ENCODE results near the gene GALNT18. TPM values are rescaled to one million over a fixed set of nuclear protein-coding genes. Genes with fewer than 3 reads are reported as not detected.

GALNT18 gene
- total RNA-seq (ENCODE audit: unreplicated experiment) = 76.9 TPM
- long read RNA-seq, transcript GALNT18-201 (11 exons, 2,504 nt) = major isoform, 80 of 112 reads
- long read RNA-seq, partial matches to known transcripts = 8 of 112 reads
- long read RNA-seq, other reads (novel, unspliced or antisense) = 24 of 112 reads

DNA sequence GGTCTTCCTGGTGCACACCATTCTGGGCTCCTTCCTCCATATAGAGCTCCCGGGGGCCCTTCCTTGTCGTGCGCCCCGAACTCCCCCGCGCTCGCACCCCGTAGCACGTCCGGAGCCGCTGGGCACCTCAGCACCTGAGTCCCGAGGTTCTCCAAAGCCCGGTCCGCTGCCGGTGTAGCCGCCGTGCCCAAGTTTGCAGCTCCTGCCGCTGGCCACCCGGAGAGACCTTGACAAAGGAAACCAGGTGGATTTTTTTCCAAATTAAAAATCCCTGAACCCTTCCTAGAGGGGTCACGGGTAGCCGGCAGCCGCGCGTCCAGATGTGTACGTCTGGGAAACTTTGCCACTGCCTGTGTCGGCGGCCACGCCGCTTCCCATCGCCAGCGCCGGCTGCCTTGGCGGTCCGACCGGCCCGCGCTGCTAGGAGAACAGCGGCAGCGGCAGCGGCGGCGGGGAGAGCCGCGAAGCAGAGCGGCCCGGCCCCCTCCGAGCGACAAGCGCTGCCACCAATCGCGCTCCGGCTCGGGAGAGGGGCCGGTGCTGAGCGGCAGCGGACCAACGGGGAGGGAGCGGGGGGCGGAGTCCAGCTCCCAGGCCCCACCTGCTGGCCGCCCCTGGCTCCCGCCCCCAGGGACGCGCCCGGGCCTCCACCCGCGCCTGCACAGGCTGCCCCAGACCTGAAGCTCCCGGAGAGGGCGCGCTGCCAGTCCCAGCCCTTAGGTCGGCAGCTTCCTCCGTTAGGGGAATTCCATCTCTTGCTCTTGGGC lies at the start of gene GALNT18:
Gene GALNT18, minus strand, starts transcription at position 433 of the 767 bp plus-strand sequence.
- Mint-ChIP-seq H3K4me1 (ENCODE audit: low read depth, unreplicated experiment) (peaks cover 23% of the 10 kb centered on the region), H3K27ac (ENCODE audit: unreplicated experiment) (peak within 1 kb of the TSS; percentile 88), H3K4me3 (ENCODE audit: unreplicated experiment) (peak within 1 kb of the TSS; percentile 95), H3K9me3 (ENCODE audit: unreplicated experiment) (peaks cover 13% of the 10 kb centered on the region), H3K27me3 (ENCODE audit: unreplicated experiment) (peaks cover 11% of the 10 kb centered on the region), H3K36me3 (ENCODE audit: unreplicated experiment) (no peaks in the 10 kb centered on the region)
- DNase-seq = peak; percentile 97
- TF ChIP-seq, protein P1, sequence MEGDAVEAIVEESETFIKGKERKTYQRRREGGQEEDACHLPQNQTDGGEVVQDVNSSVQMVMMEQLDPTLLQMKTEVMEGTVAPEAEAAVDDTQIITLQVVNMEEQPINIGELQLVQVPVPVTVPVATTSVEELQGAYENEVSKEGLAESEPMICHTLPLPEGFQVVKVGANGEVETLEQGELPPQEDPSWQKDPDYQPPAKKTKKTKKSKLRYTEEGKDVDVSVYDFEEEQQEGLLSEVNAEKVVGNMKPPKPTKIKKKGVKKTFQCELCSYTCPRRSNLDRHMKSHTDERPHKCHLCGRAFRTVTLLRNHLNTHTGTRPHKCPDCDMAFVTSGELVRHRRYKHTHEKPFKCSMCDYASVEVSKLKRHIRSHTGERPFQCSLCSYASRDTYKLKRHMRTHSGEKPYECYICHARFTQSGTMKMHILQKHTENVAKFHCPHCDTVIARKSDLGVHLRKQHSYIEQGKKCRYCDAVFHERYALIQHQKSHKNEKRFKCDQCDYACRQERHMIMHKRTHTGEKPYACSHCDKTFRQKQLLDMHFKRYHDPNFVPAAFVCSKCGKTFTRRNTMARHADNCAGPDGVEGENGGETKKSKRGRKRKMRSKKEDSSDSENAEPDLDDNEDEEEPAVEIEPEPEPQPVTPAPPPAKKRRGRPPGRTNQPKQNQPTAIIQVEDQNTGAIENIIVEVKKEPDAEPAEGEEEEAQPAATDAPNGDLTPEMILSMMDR (IDR thresholded peaks at IDR 0.05; ENCODE audit: partially characterized antibody, unreplicated experiment) = peak; percentile 53

DNA sequence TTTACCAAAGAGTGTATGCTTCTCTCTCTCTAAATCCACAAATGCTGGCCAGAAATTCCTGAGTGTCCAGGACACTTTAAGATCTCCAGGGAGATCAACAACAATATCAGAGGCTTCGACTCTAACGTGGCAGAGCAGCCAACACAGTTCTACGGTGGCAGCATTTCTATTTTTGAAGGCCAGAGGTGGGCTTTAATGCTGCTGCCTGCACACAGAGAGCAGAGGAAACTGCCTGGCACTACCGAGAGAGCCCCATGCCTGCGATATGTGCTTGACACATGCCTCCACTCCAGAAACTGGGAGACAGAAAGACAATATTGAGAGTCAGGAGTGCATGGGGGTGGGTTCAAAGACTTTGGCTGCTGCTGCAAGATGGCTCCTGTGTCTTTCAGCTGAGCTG lies 48.8 kb upstream of the GALNT18 start:
- Mint-ChIP-seq H3K4me1 (ENCODE audit: low read depth, unreplicated experiment) (peaks cover 23% of the 10 kb centered on the region), H3K27me3 (ENCODE audit: unreplicated experiment) (peaks cover 1% of the 10 kb centered on the region), H3K4me3 (ENCODE audit: unreplicated experiment) (no peak overlapping the region), H3K36me3 (ENCODE audit: unreplicated experiment) (peaks cover 5% of the 10 kb centered on the region), H3K27ac (ENCODE audit: unreplicated experiment) (no peak overlapping the region), H3K9me3 (ENCODE audit: unreplicated experiment) (peaks cover 3% of the 10 kb centered on the region)
- no peak for DNase-seq
- TF ChIP-seq, protein P1 (IDR thresholded peaks at IDR 0.05; ENCODE audit: partially characterized antibody, unreplicated experiment) = no peak

DNA sequence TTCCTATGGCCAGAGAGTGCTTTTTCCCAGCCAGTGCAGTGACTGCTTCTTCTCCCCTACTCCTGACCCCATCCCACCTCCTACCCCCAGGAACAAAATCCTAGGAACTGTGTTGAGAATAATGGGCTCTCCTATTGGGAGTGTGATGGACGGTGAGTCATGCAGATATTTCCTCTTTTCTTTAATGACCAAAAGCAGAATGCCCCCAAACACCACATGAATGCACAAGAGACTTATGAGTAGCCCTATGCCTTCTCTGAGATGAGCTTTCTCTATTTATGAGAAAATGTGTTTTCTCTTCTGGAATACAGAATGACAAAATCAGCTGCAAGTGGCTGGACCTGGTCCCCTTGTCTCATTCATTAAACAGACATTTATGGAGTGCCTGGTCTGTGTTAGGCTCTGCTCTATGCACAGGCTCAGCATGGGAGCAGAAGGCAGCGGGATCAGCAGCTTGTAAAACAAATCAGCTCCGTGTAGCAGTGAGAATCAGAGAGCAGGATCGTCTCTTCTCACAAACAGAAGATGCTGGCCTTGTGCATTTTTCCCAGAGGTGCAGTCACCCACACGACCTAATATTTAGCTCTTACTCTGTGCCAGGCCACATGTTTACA lies 47.5 kb upstream of the GALNT18 start:
- peaks cover 3% of the 10 kb centered on the region for H3K9me3 Mint-ChIP-seq (ENCODE audit: unreplicated experiment)
- peaks cover 1% of the 10 kb centered on the region for H3K27me3 Mint-ChIP-seq (ENCODE audit: unreplicated experiment)
- H3K4me1 Mint-ChIP-seq (ENCODE audit: low read depth, unreplicated experiment) = peaks cover 27% of the 10 kb centered on the region
- H3K4me3 Mint-ChIP-seq (ENCODE audit: unreplicated experiment) = no peak overlapping the region
- TF ChIP-seq, protein P1 (IDR thresholded peaks at IDR 0.05; ENCODE audit: partially characterized antibody, unreplicated experiment) = no peak
- H3K36me3 Mint-ChIP-seq (ENCODE audit: unreplicated experiment) = peaks cover 5% of the 10 kb centered on the region
- no peak for DNase-seq
- H3K27ac Mint-ChIP-seq (ENCODE audit: unreplicated experiment) = peak overlapping the region; percentile 33

DNA sequence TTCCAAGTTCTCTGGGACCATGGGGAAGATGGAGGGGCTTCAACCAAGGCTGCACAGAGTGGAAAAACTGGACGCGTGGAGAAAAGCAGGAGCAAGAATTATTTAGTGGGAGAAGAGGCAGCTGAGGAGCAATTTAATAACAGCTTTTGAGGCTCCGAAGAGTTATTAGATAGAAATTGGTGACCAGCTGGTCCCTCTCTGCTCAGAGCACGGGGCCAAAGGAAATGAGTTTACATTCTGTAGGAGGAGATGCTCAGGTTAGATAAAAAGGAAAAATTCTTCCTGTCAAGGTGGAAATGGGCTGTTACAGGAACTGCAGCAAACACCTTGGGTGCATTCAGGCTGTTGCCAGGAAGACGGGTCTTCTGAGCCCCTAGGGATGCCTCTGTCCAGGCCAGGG lies 47.0 kb upstream of the GALNT18 start:
- Mint-ChIP-seq H3K36me3 (ENCODE audit: unreplicated experiment) (peaks cover 5% of the 10 kb centered on the region), H3K9me3 (ENCODE audit: unreplicated experiment) (peaks cover 5% of the 10 kb centered on the region), H3K4me3 (ENCODE audit: unreplicated experiment) (no peak overlapping the region), H3K27me3 (ENCODE audit: unreplicated experiment) (peaks cover 4% of the 10 kb centered on the region), H3K4me1 (ENCODE audit: low read depth, unreplicated experiment) (peaks cover 33% of the 10 kb centered on the region), H3K27ac (ENCODE audit: unreplicated experiment) (no peak overlapping the region)
- DNase-seq = no peak
- TF ChIP-seq, protein P1 (IDR thresholded peaks at IDR 0.05; ENCODE audit: partially characterized antibody, unreplicated experiment) = no peak

DNA sequence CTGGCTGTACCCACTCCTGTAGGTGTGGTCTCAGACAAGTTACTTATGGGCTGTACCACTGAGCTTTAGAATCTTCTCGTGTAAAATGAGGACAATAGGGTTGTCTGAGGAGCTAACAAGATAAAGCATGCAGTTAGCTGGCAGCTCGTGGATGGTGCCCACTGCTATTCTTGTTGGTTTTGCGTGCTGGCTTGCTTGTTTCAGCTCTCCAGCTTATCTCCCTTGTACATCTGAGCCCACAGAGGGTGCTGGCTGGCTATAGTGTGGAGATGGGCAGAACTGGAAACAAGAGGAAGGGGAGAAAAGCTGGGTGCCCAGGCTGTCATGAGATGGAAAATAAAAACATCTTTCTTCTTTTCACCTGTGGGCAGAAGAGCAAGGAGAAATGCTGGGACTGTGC lies 46.5 kb upstream of the GALNT18 start:
- H3K9me3 Mint-ChIP-seq (ENCODE audit: unreplicated experiment) = peaks cover 5% of the 10 kb centered on the region
- H3K27ac Mint-ChIP-seq (ENCODE audit: unreplicated experiment) = peak overlapping the region; percentile 31

More for the DNA sequence above, 46.5 kb upstream of the GALNT18 start:
- TF ChIP-seq, protein P1 (IDR thresholded peaks at IDR 0.05; ENCODE audit: partially characterized antibody, unreplicated experiment) = no peak
- DNase-seq = no peak
- peaks cover 3% of the 10 kb centered on the region for H3K27me3 Mint-ChIP-seq (ENCODE audit: unreplicated experiment)
- peaks cover 5% of the 10 kb centered on the region for H3K36me3 Mint-ChIP-seq (ENCODE audit: unreplicated experiment)
- H3K4me3 Mint-ChIP-seq (ENCODE audit: unreplicated experiment) = peak overlapping the region; percentile 7
- peaks cover 38% of the 10 kb centered on the region for H3K4me1 Mint-ChIP-seq (ENCODE audit: low read depth, unreplicated experiment)
